Cardiac muscle cell (in vitro differentiated cells and primary cell): ENCODE results near the gene DEFB119. TPM values are rescaled to one million over a fixed set of nuclear protein-coding genes. Genes with fewer than 3 reads are reported as not detected.

ENCODE experiments used
- DNase-seq, 2 donors: peaks; one replicate each; pipeline versions ENCODE4 v3.0.0 to v3.0.0-alpha.2; 2010 to 2017; ENCODE audit warnings: low read depth in 1 of 2, low spot score in 1 of 2
- H3K27ac ChIP-seq: fragments of 200-600 bp; sonication (generic); 2 replicates; pipeline ENCODE4 v1.5.1; 2016
- H3K27me3 ChIP-seq: fragments of 200-600 bp; sonication (generic); 2 replicates; pipeline ENCODE4 v1.6.0; 2016; ENCODE audit warnings: control low read depth
- H3K36me3 ChIP-seq: fragments of 200-600 bp; sonication (generic); 2 replicates; pipeline ENCODE4 v1.5.1; 2016; ENCODE audit warnings: control low read depth
- H3K4me1 ChIP-seq: fragments of 200-600 bp; sonication (generic); 2 replicates; pipeline ENCODE4 v1.8.1; 2017; ENCODE audit warnings: low read depth, mild to moderate bottlenecking, mixed run types
- H3K4me3 ChIP-seq: fragments of 200-600 bp; sonication (generic); 2 replicates; pipeline ENCODE4 v1.5.1; 2016; ENCODE audit warnings: mild to moderate bottlenecking
- H3K9me3 ChIP-seq: fragments of 200-600 bp; sonication (generic); 2 replicates; pipeline ENCODE4 v1.5.1; 2017; ENCODE audit warnings: low read depth, mild to moderate bottlenecking, control low read depth
- polyA plus RNA-seq: library from polyadenylated mRNA; unstranded; fragments of >200 nt; fragmentation: Nextera tagmentation; extraction: Ambion mirVana; gene quantifications from 2 replicates; pipeline ENCODE4 v1.2.1, GENCODE V29; 2016
- total RNA-seq: library from RNA; depleted of rRNA; stranded (reverse); fragments of >200 nt; gene quantifications from 2 replicates; pipeline ENCODE4 v1.2.3, GENCODE V29; 2016
- TF ChIP-seq, protein P1 (sequence below): IDR thresholded peaks from 2 replicates; pipeline ENCODE4 v1.5.1; 2012; ENCODE audit warnings: low read depth, mild to moderate bottlenecking, low read length

DEFB119 gene
- total and polyA plus RNA-seq, 2 experiments from 2014 or later, result not detected

DNA sequence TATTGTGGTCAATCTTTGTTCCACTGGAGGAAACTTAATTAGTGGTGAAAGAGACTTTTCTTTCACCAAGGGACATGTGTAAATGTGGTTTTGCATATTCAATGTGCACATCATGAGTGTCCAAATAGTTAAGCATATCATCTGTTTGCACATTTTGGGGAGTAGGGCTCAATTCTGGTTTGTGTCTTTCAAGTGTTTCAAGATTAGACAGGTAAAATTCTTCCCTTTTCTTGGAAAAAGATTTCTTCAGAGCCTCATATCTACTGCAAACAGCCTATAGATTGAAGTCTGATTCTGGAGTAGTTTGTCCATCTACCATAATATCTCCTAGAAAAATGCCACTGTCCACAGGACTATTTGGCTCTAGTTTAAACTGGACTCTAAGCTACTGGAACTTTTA lies 48.9 kb downstream of the DEFB119 start:
- no peaks in the 10 kb centered on the region for H3K4me1 ChIP-seq

DNA sequence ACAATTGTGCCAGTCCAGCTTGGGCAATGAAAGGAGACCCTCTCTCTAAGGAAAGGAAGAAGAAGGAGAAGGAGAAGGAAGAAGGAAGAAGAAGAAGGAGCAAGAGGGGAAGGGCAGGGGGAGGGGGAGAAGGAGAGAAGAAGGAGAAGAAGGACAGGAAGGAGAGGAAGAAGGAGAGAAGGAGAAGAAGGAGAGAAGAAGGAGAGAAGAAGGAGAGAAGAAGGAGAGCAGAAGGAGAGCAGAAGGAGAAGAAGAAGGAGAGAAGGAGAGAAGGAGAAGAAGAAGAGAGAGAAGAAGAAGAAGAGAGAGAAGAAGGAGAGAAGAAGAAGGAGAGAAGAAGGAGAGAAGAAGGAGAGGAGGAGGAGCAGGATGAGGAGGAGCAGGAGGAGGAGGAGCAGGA lies 59.5 kb downstream of the DEFB119 start:
- H3K27ac ChIP-seq, result no peak overlapping the region
- no peaks in the 10 kb centered on the region for H3K27me3 ChIP-seq
- H3K9me3 ChIP-seq, result no peaks in the 10 kb centered on the region
- no peaks in the 10 kb centered on the region for H3K36me3 ChIP-seq
- H3K4me1 ChIP-seq, result no peaks in the 10 kb centered on the region
- no peak for DNase-seq
- no peak overlapping the region for H3K4me3 ChIP-seq
- TF ChIP-seq, protein P1, sequence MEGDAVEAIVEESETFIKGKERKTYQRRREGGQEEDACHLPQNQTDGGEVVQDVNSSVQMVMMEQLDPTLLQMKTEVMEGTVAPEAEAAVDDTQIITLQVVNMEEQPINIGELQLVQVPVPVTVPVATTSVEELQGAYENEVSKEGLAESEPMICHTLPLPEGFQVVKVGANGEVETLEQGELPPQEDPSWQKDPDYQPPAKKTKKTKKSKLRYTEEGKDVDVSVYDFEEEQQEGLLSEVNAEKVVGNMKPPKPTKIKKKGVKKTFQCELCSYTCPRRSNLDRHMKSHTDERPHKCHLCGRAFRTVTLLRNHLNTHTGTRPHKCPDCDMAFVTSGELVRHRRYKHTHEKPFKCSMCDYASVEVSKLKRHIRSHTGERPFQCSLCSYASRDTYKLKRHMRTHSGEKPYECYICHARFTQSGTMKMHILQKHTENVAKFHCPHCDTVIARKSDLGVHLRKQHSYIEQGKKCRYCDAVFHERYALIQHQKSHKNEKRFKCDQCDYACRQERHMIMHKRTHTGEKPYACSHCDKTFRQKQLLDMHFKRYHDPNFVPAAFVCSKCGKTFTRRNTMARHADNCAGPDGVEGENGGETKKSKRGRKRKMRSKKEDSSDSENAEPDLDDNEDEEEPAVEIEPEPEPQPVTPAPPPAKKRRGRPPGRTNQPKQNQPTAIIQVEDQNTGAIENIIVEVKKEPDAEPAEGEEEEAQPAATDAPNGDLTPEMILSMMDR, result no peak

More for the DNA sequence above, 48.9 kb downstream of the DEFB119 start:
- Histone ChIP-seq H3K36me3 (no peaks in the 10 kb centered on the region), H3K27me3 (no peaks in the 10 kb centered on the region), H3K27ac (no peak overlapping the region), H3K9me3 (peaks cover 2% of the 10 kb centered on the region), H3K4me3 (no peak overlapping the region)
- TF ChIP-seq, protein P1, result no peak
- no peak for DNase-seq

Other genes with a start within 250 kb of the DEFB119 start
- gene DEFB115, start 132.9 kb downstream of the DEFB119 start, total RNA-seq, result not detected in 2 replicates
- gene DEFB115, start 132.9 kb downstream of the DEFB119 start, polyA plus RNA-seq, result not detected in 2 replicates
- gene DEFB116, start 82.0 kb downstream of the DEFB119 start, total RNA-seq, result not detected in 2 replicates
- not detected in 2 replicates for gene DEFB116, start 82.0 kb downstream of the DEFB119 start, polyA plus RNA-seq
- gene DEFB118, start 22.0 kb downstream of the DEFB119 start, total RNA-seq, result not detected in 2 replicates
- not detected in 2 replicates for gene DEFB118, start 22.0 kb downstream of the DEFB119 start, polyA plus RNA-seq
- not detected in 2 replicates for gene DEFB121, start 15.6 kb upstream of the DEFB119 start, total RNA-seq
- not detected in 2 replicates for gene DEFB121, start 15.6 kb upstream of the DEFB119 start, polyA plus RNA-seq
- gene DEFB123, start 50.0 kb upstream of the DEFB119 start, total RNA-seq, result not detected in 2 replicates
- not detected in 2 replicates for gene DEFB123, start 50.0 kb upstream of the DEFB119 start, polyA plus RNA-seq
- not detected in 2 replicates for gene DEFB124, start 84.5 kb upstream of the DEFB119 start, total RNA-seq
- not detected in 2 replicates for gene DEFB124, start 84.5 kb upstream of the DEFB119 start, polyA plus RNA-seq
- not detected in 2 replicates for gene REM1, start 84.7 kb upstream of the DEFB119 start, total RNA-seq
- gene REM1, start 84.7 kb upstream of the DEFB119 start, polyA plus RNA-seq, result not detected in 2 replicates
- 49.8 and 62.6 TPM in 2 replicates for gene HM13, start 123.9 kb upstream of the DEFB119 start, total RNA-seq
- gene HM13, start 123.9 kb upstream of the DEFB119 start, polyA plus RNA-seq, result 125 and 170 TPM in 2 replicates
- 596 and 766 TPM in 2 replicates for gene ID1, start 214.7 kb upstream of the DEFB119 start, total RNA-seq
- 152 and 223 TPM in 2 replicates for gene ID1, start 214.7 kb upstream of the DEFB119 start, polyA plus RNA-seq
- gene COX4I2, start 247.3 kb upstream of the DEFB119 start, total RNA-seq, result not detected in 2 replicates
- gene COX4I2, start 247.3 kb upstream of the DEFB119 start, polyA plus RNA-seq, result 0.81 and 0.97 TPM in 2 replicates